GM19395 (cell line): ENCODE data around the gene MSH5.
"Not testable (repeated sequence)": the region's sequence is repeated elsewhere in the genome, so short reads cannot be mapped to it uniquely, and the experiment has no call there.

Experiments used
- ATAC-seq: cut with Tn5 transposase; IDR thresholded peaks from one replicate; pipeline ENCODE4 v1.9.1; 2021; ENCODE audit warnings: mild to moderate bottlenecking, moderate library complexity; ENCODE audit not compliant: unreplicated experiment

Gene MSH5

GRCh38 chr6:31795616-31796298 lies 56.0 kb downstream of the MSH5 start, which contains the start of gene VARS1:
Gene VARS1 (minus strand): TSS chr6:31795752. CDS start chr6:31795217, 535 bp downstream.
- peak; percentile 62 for ATAC-seq

- no peak for ATAC-seq
These were observed 57.2 kb downstream of the MSH5 start for GRCh38 chr6:31796993-31797385.

- ATAC-seq, result no peak
These were observed 57.8 kb downstream of the MSH5 start for GRCh38 chr6:31797588-31797987.

GRCh38 chr6:31799781-31800180 lies 60.0 kb downstream of the MSH5 start:
- no peak for ATAC-seq

- ATAC-seq, result not testable (repeated sequence)
These were observed 61.5 kb downstream of the MSH5 start for GRCh38 chr6:31801031-31801927.

- ATAC-seq, result peak; percentile 26
These were observed 66.2 kb downstream of the MSH5 start for GRCh38 chr6:31805939-31806469.

- peak; percentile 85 for ATAC-seq
These were observed 66.9 kb downstream of the MSH5 start, which contains the start of gene LSM2 for GRCh38 chr6:31806470-31807272. Gene LSM2 (minus strand): TSS chr6:31806966. CDS start chr6:31806757, 209 bp downstream.

- ATAC-seq, result not testable (repeated sequence)
These were observed 68.8 kb downstream of the MSH5 start for GRCh38 chr6:31808599-31808998.

- ATAC-seq, result no peak
These were observed 71.8 kb downstream of the MSH5 start for GRCh38 chr6:31811645-31812044.
